Erythroblast (primary cell): ENCODE results near the gene RALGPS1.

Experiments
- DNase-seq, 2 experiments: peaks; one replicate each; lab custom pipeline; 2025; lab: John Stamatoyannopoulos, UW
- GATA1 ChIP-seq: IDR thresholded peaks from 2 replicates; pipeline ENCODE4 v1.6.1; 2011; ENCODE audit warnings: low read depth, mild to moderate bottlenecking, control low read depth, low read length, moderate library complexity
- POLR2A ChIP-seq: IDR thresholded peaks from 2 replicates; pipeline ENCODE4 v1.6.1; 2011; ENCODE audit warnings: mild to moderate bottlenecking, low read length

The RALGPS1 gene

GRCh38 chr9:127058645-127059021, 144.1 kb downstream of the RALGPS1 start:
- TF ChIP-seq POLR2A (no peak), GATA1 (no peak)
- DNase-seq, result no peak

DNA sequence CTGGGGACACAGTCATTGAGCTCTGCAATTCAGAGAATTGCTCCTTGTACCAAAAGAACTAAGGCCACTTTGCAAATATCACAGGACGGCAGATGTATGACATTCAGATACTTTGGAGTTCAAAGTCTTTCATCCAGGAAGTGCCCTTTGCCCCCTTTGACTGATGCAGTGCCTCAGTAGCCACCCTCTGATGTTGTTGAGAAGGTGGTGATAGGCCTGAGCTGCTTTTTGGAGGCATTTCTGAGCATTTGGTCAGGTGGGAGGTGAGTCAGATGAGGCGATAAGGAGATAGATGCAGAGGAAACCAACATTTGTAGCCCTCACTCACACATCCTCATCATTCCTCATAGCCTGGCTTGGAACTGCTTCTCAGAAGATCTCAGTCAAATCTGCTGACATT, 144.4 kb downstream of the RALGPS1 start:
- DNase-seq, result no peak

GRCh38 chr9:127059765-127060361, 145.3 kb downstream of the RALGPS1 start:
- DNase-seq, result no peak
- no peak for TF ChIP-seq GATA1
- no peak for TF ChIP-seq POLR2A

More for the DNA sequence above, 144.4 kb downstream of the RALGPS1 start:
- no peak for TF ChIP-seq GATA1
- TF ChIP-seq POLR2A, result no peak

DNA sequence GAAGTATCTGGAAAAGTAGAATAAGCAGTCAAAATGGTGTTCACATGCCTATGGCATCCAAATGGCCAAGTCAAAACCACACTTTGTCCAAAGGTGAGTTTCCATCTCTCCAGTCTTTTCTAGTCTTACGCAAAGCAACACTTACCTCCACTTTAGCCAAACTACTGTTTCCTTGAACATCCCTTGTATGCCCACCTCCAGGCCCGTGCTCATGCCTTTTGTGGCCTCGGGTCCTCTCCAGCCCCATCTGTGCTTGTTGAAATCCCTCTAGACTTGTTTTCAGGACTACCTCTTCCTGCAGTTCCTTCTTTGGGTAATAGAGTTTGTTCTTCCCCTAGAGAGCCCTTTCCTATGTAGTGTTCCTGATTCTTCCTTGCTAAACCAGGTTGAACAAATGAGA, 146.8 kb downstream of the RALGPS1 start:
- no peak for DNase-seq
- TF ChIP-seq GATA1 (no peak), POLR2A (no peak)

- no peak for TF ChIP-seq POLR2A
- no peak for TF ChIP-seq GATA1
- DNase-seq, result no peak
These were observed 149.8 kb downstream of the RALGPS1 start for GRCh38 chr9:127064335-127064734.

GRCh38 chr9:127065592-127065991, 151.0 kb downstream of the RALGPS1 start:
- no peak for DNase-seq
- TF ChIP-seq GATA1 (no peak), POLR2A (no peak)

DNA sequence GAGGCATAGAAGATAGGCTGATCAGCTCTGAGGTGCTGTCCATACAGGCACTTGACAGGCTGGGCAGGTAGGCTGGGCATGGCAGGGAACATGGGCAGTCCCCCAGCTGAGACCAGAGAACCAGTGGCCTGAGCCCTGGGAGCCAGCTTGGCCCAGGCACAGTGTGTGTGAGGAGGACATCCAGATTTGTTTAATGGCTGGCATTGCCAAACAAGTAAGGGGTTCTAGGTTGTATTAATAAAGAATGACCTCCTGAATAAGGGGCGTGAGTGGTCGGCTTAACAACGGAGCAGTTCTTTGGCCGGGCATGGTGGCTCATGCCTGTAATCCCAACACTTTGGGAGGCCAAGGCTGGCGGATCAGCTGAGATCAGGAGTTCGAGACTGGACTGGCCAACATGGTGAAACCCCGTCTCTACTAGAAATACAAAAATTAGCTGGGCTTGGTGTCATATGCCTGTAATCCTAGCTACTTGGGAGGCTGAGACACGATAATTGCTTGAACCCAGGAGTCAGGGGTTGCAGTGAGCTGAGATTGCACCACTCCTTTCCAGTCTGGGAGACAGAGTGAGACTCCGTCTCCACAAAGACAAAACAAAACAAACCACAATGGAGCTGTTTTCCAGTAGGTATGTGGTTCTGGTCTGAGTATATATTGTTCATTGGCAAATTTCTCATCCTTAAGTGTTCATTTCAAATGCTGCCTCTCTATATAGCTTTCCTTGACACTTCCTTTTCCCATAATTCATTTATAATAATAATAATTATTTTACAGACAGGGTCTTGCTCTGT, 151.7 kb downstream of the RALGPS1 start:
- no peak for TF ChIP-seq GATA1
- TF ChIP-seq POLR2A, result no peak
- DNase-seq, result no peak

GRCh38 chr9:127066851-127067136, 152.2 kb downstream of the RALGPS1 start:
- no peak for DNase-seq

DNA sequence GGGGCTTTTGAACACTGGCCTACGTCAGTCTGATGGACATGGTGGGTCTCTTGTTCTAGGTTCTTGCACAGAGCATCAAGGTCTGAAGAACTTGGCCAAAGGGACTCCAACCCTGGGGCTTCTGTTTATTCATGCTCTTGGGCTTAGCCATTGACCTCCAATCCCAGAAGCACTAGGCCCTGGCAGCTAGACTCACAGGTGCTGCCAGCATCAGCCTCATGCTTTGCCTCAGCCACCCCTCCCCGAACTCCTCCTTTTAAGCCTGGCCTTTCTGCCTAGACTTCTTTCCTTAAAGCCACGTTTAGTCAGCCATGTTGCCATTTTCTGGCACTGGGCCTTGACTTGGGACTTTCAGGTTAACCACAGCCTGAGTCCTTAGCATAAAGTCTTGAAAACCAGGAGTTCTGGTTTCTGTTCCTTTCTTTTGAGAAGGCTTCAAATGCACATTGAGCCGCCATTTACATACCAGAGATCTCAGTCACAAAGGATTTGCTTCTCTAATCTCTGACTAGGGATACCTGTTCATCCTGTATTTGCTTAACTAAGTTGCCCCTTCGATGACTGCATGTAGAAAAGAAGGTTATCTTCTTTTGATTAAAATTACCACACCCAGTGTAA, 153.1 kb downstream of the RALGPS1 start:
- TF ChIP-seq GATA1, result no peak
- no peak for TF ChIP-seq POLR2A
- no peak for DNase-seq

More at GRCh38 chr9:127066851-127067136, 152.2 kb downstream of the RALGPS1 start:
- TF ChIP-seq POLR2A, result no peak
- no peak for TF ChIP-seq GATA1

- no peak for DNase-seq
- TF ChIP-seq GATA1 (no peak), POLR2A (no peak)
These were observed 160.3 kb downstream of the RALGPS1 start for GRCh38 chr9:127074561-127075548.

DNA sequence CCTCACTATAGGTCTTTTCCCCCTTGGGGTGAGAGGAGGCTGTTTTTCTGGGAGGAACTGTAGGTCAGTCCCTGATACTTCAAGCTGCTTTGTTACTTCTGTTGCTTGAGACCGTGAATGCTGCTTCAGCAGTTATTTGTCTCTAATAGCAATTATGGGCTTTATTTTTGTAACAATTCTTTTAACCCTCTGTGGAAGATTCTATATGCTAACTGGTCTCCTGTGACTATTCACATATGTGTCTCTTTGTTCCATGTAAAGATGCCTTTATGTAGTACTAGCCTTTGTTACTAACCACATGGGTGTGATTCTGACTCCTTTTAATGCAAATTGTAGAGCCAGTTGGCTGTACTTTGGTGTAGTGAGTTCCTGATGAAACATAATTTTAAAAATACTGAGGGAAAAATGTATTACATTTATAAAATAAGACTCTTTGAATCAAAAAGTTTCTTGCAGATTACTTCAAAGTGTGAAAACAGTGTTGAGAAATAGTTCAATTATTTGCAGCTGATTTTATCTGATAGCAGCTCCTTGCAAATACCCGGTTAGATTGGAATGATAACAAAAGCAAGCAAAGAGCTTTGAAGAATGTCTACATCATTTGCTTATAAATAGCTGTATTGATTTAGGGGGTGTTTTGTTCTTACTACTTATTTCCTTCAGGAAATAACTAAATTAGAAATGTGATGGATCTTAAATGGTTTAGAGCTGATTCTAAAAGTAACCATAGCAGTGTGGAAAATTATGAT, 161.2 kb downstream of the RALGPS1 start:
- DNase-seq, result no peak
- no peak for TF ChIP-seq POLR2A
- no peak for TF ChIP-seq GATA1

DNA sequence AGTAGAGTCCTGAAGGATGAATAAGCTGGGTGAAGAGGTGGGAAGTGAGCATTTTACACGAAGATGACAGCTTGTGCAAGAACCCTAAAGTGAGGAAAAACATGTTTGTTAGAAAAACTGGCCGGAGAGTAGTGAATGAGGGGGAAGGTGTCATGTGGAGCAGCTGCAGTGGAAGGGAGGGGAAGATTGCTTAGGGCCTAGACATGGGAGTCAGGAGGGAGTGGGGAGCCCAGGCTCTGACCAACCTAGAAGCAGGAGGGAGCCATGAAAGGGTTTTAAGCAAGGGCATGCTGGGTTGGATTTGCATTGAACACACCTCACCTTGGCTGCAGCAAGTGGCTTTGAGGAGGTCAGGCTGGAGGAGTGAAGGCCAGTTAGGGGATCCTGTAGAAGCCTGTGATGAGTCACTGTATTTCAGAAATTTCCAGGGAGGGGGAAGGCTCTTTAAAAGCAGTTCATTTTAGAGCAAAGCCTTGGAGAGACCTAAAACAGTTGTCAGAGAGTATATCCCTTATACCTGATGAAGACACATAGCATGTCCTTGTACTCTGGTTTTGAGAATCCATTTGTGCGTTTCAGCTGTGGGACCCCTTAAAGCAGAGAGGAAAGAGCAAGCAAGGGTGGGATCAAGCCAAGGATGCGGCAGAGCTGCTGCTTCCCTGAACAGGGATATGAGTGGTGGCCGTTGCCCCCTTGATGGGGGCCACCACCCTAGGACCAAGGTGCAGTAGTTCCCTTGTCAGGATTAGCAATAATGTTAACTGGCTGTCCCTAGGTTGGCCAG, 162.5 kb downstream of the RALGPS1 start:
- TF ChIP-seq GATA1 (no peak), POLR2A (no peak)
- no peak for DNase-seq

DNA sequence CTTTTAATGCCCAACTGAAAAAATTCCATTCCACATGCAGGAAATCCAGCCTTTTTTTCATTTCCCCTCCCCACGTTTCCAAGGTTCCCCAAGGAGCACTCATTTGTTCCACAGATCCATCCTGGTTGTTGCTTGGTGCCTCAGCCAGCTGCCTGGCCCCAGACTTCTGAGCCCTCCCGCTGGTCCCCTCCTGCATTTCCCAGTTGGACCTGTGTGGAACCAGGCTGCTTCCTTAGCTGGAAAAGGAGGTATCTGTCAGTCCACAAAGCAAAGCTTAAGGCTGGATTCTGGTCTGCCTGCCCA, 163.0 kb downstream of the RALGPS1 start:
- TF ChIP-seq GATA1 (no peak), POLR2A (no peak)
- no peak for DNase-seq
